ENCODE measurements around the gene AHCY.

GRCh38 chr20:34292496-34292895 lies 10.7 kb downstream of the AHCY start:
- no peak for TF ChIP-seq CTCF (IDR thresholded peaks at IDR 0.05)
- TF ChIP-seq POLR2A (IDR thresholded peaks at IDR 0.05), result no peak

Measured in thyroid gland (tissue), 4 donors.